ENCODE results near the gene NHSL1.

- TF ChIP-seq REST (IDR thresholded peaks at IDR 0.05; ENCODE audit: insufficient read depth in 1 of 2, low read depth in 2 of 2, low read length in 2 of 2) (no peak), TAF1 (IDR thresholded peaks at IDR 0.05; ENCODE audit: borderline replicate concordance, insufficient read depth, low read length) (no peak)
Measured at GRCh38 chr6:138528956-138529355, 29.7 kb upstream of the NHSL1 start.
